ENCODE results near the gene DPY19L2.

Gene DPY19L2

DNA sequence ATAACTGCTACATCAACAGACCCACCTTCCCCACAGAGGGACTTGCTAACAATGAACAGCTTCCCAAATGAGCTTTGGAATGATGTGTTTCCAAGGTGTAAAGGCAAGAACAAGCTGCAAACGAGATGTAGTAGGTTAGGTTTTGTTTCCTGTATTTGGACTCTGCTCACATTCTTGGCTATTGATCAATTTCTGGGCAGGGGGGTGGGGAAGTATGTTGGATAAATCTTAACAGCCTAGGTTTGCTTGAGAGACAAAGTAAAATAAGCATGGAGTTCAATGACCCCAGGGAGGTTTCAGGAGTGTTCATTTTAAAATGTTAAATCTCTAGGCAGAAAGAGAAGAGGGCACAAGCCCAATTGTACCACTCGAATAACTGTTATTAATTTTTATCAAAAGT lies 146.6 kb downstream of the DPY19L2 start:
- no peak for DNase-seq
